Mesenchymal stem cell (in vitro differentiated cells and primary cell): Measurements from ENCODE around the gene EXOC3L2.

Source experiments
- DNase-seq: peaks from one replicate; pipeline ENCODE4 v3.0.0-alpha.2; 2013
- H2AFZ ChIP-seq: one replicate; pipeline ENCODE4 v1.6.1; 2013; ENCODE audit warnings: low read depth, mild to moderate bottlenecking, control low read depth, inconsistent platforms, low read length, moderate library complexity
- H2AK5ac ChIP-seq: 2 replicates; pipeline ENCODE4 v1.6.1; 2013; ENCODE audit warnings: low read length, moderate library complexity, mild to moderate bottlenecking, inconsistent platforms; ENCODE audit not compliant: severe bottlenecking
- H2BK120ac ChIP-seq: one replicate; pipeline ENCODE4 v1.6.1; 2013; ENCODE audit warnings: low read depth, mild to moderate bottlenecking, inconsistent platforms, low read length, moderate library complexity
- H2BK12ac ChIP-seq, 2 experiments: one replicate each; pipeline ENCODE4 v1.6.1; 2013; ENCODE audit warnings: inconsistent platforms in 2 of 2, low read length in 2 of 2, mild to moderate bottlenecking in 2 of 2, moderate library complexity in 2 of 2, control low read depth in 1 of 2
- H2BK15ac ChIP-seq: one replicate; pipeline ENCODE4 v1.6.1; 2013; ENCODE audit warnings: mild to moderate bottlenecking, low read depth, inconsistent platforms; ENCODE audit not compliant: poor library complexity, severe bottlenecking
- H2BK5ac ChIP-seq: 2 replicates; pipeline ENCODE4 v1.6.1; 2013; ENCODE audit warnings: low read depth, mild to moderate bottlenecking, low read length, control low read depth, inconsistent platforms; ENCODE audit not compliant: poor library complexity, severe bottlenecking
- H3K14ac ChIP-seq, 2 experiments: one replicate each; pipeline ENCODE4 v1.6.1; 2013; ENCODE audit warnings: inconsistent platforms in 2 of 2, low read length in 2 of 2, control low read depth in 1 of 2, mild to moderate bottlenecking in 1 of 2, moderate library complexity in 1 of 2
- H3K18ac ChIP-seq, 2 experiments: one replicate each; pipeline ENCODE4 v1.6.1; 2013; ENCODE audit warnings: inconsistent platforms in 2 of 2, low read length in 2 of 2, control low read depth in 1 of 2, low read depth in 1 of 2, mild to moderate bottlenecking in 1 of 2
- H3K23ac ChIP-seq, 2 experiments: one replicate each; pipeline ENCODE4 v1.6.1; 2013; ENCODE audit warnings: inconsistent platforms in 2 of 2, low read length in 2 of 2, mild to moderate bottlenecking in 2 of 2, moderate library complexity in 2 of 2, control low read depth in 1 of 2
- H3K27ac ChIP-seq: 2 replicates; pipeline ENCODE4 v1.5.1; 2013; ENCODE audit warnings: mild to moderate bottlenecking, moderate library complexity, low read length, control low read depth, inconsistent platforms; ENCODE audit not compliant: poor library complexity, severe bottlenecking
- H3K27me3 ChIP-seq, 2 experiments: 2 replicates each; pipeline versions ENCODE4 v1.6.1 to v1.7.0; 2013; ENCODE audit warnings: low read length in 2 of 2, mild to moderate bottlenecking in 2 of 2, moderate library complexity in 2 of 2, control low read depth in 1 of 2, inconsistent platforms in 1 of 2; ENCODE audit not compliant: control insufficient read depth in 1 of 2, insufficient read depth in 1 of 2
- H3K36me3 ChIP-seq, 2 experiments: 2 replicates each; pipeline versions ENCODE4 v1.6.1 to v1.7.0; 2013; ENCODE audit warnings: low read length in 2 of 2, control low read depth in 1 of 2, inconsistent platforms in 1 of 2, low read depth in 1 of 2, mild to moderate bottlenecking in 1 of 2; ENCODE audit not compliant: insufficient read depth in 2 of 2, control insufficient read depth in 1 of 2
- H3K4ac ChIP-seq, 2 experiments: one replicate each; pipeline ENCODE4 v1.6.1; 2013; ENCODE audit warnings: inconsistent platforms in 2 of 2, low read length in 2 of 2, mild to moderate bottlenecking in 2 of 2, moderate library complexity in 2 of 2, control low read depth in 1 of 2, low read depth in 1 of 2
- H3K4me1 ChIP-seq: 2 replicates; pipeline ENCODE4 v1.6.1; 2013; ENCODE audit warnings: low read depth, low read length, control low read depth; ENCODE audit not compliant: control insufficient read depth, insufficient read depth
- H3K4me2 ChIP-seq: 2 replicates; pipeline ENCODE4 v1.6.1; 2013; ENCODE audit warnings: low read length, mild to moderate bottlenecking, inconsistent platforms; ENCODE audit not compliant: poor library complexity, severe bottlenecking
- H3K4me3 ChIP-seq, 2 experiments: 2 replicates each; pipeline versions ENCODE4 v1.5.1 to v1.7.0; 2013; ENCODE audit warnings: low read length in 2 of 2, mild to moderate bottlenecking in 2 of 2, control low read depth in 1 of 2, low read depth in 1 of 2; ENCODE audit not compliant: insufficient read depth in 1 of 2
- H3K79me1 ChIP-seq: replicated peaks from 2 replicates; pipeline ENCODE4 v1.6.1; 2013; ENCODE audit warnings: mild to moderate bottlenecking, control low read depth, low read length, inconsistent platforms; ENCODE audit not compliant: poor library complexity, severe bottlenecking
- H3K9ac ChIP-seq: 2 replicates; pipeline ENCODE4 v1.7.0; 2013; ENCODE audit warnings: mild to moderate bottlenecking, low read length, moderate library complexity
- H3K9me3 ChIP-seq: 2 replicates; pipeline ENCODE4 v1.7.0; 2013; ENCODE audit warnings: mild to moderate bottlenecking, low read length; ENCODE audit not compliant: control insufficient read depth
- H4K8ac ChIP-seq: one replicate; pipeline ENCODE4 v1.6.1; 2013; ENCODE audit warnings: inconsistent platforms, mild to moderate bottlenecking, low read length, moderate library complexity
- H4K91ac ChIP-seq: one replicate; pipeline ENCODE4 v1.6.1; 2013; ENCODE audit warnings: mild to moderate bottlenecking, low read length, inconsistent platforms
- WGBS: methylation state at CpG from one replicate; pipeline ENCODE4 v1.1.7; 2013; ENCODE audit warnings: mixed read lengths; 5-methylcytosine and 5-hydroxymethylcytosine counted together

The EXOC3L2 gene

GRCh38 chr19:45223879-45224278 lies 21.3 kb downstream of the EXOC3L2 start:
- WGBS, result 83% methylated on average over 4 of the region's 5 CpGs

DNA sequence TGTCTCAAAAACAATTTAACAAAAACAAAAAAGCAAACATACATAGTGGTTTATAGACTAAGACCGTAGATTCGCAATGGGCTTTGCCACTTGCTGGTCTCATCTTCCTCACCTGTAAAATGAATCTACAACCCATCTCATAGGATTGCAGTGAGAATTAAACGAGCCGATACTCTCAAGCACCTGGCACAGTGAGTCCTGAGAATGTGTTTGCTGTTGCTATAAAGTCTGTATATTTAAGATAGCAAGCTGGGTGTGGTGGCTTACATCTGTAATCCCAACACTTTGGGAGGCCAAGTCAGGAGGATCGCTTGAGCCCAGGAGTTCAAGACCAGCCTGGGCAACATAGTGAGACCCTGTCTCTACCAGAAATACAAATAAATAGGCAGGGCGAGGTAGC lies 22.5 kb downstream of the EXOC3L2 start:
- no peak overlapping the region for H3K4ac ChIP-seq
- no peak overlapping the region for H3K14ac ChIP-seq
- H2AFZ ChIP-seq, result no peak overlapping the region
- DNase-seq, result no peak
- H4K91ac ChIP-seq, result no peak overlapping the region
- no peak overlapping the region for H4K8ac ChIP-seq
- H3K36me3 ChIP-seq, result no peaks in the 10 kb centered on the region
- WGBS, result 92% methylated on average over 6 of the region's 6 CpGs
- H2AK5ac ChIP-seq, result no peak overlapping the region
- no peak overlapping the region for H3K4me3 ChIP-seq
- no peaks in the 10 kb centered on the region for H3K9me3 ChIP-seq
- no peak overlapping the region for H3K18ac ChIP-seq
- no peak overlapping the region for H2BK12ac ChIP-seq
- peaks cover 2% of the 10 kb centered on the region for H3K4me1 ChIP-seq
- H2BK5ac ChIP-seq, result no peak overlapping the region
- H3K27ac ChIP-seq, result no peak overlapping the region
- H3K23ac ChIP-seq, result no peak overlapping the region
- no peak overlapping the region for H2BK15ac ChIP-seq
- H3K9ac ChIP-seq, result no peak overlapping the region
- no peak overlapping the region for H3K4me2 ChIP-seq
- peaks cover 40 to 67% of the 10 kb centered on the region in 2 experiments for H3K27me3 ChIP-seq
- no peak overlapping the region for H2BK120ac ChIP-seq
- no peaks in the 10 kb centered on the region for H3K79me1 ChIP-seq

More at GRCh38 chr19:45223879-45224278, 21.3 kb downstream of the EXOC3L2 start:
- Histone ChIP-seq H3K4ac (no peak overlapping the region), H3K4me3 (no peak overlapping the region), H2BK12ac (no peak overlapping the region), H3K4me2 (no peak overlapping the region), H2BK5ac (no peak overlapping the region), H2AFZ (no peak overlapping the region), H3K36me3 (no peaks in the 10 kb centered on the region), H3K79me1 (no peaks in the 10 kb centered on the region), H4K8ac (no peak overlapping the region), H2BK120ac (no peak overlapping the region), H3K18ac (no peak overlapping the region), H3K23ac (no peak overlapping the region), H3K4me1 (no peaks in the 10 kb centered on the region), H4K91ac (no peak overlapping the region), H2AK5ac (no peak overlapping the region), H3K27me3 (peaks cover 29 to 56% of the 10 kb centered on the region in 2 experiments), H3K9ac (no peak overlapping the region), H3K27ac (no peak overlapping the region), H3K9me3 (no peaks in the 10 kb centered on the region), H2BK15ac (no peak overlapping the region), H3K14ac (no peak overlapping the region)
- no peak for DNase-seq

DNA sequence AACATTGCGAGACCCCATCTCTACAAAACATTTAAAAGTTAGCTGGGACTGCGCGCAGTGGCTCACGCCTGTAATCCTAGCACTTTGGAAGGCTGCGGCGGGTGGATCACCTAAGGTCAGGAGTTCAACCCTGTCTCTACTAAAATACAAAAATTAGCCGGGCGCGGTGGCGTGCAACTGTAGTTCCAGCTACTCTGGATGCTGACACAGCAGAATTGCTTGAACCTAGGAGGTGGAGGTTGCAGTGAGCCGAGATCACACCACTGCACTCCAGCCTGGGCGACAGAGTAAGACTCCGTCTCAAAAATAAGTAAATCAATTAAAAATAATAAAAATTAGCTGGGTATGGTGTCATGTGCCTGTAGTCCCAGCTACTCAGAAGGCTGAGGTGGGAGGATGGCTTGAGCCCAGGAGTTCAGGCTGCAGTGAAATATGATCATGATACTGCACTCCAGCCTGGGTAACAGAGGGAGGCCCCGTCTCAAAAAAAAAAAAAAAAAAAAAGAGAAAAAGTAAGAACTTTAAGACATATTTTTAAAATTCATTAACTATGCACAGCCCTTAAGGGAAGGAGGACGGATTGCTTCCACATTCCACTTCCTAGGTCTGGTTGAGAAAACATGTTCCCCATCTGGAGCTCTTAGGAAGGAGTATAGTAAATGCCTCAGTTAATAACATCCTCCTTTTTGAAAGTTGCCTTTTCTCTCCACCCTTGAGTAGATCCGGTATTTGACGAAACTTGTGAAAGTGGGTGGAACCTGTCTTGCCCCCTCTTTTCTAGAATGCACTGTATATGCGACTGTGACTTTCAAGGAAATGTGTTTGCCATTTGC lies 26.1 kb downstream of the EXOC3L2 start:
- H2BK12ac ChIP-seq, result no peak overlapping the region
- H3K27ac ChIP-seq, result no peak overlapping the region
- H3K18ac ChIP-seq, result no peak overlapping the region
- H3K4ac ChIP-seq, result no peak overlapping the region
- H3K9me3 ChIP-seq, result no peaks in the 10 kb centered on the region
- H3K9ac ChIP-seq, result no peak overlapping the region
- no peak overlapping the region for H3K23ac ChIP-seq
- no peak for DNase-seq
- no peak overlapping the region for H4K91ac ChIP-seq
- no peak overlapping the region for H2BK120ac ChIP-seq
- peaks cover 14% of the 10 kb centered on the region for H3K4me1 ChIP-seq
- no peak overlapping the region for H2AFZ ChIP-seq
- H2BK5ac ChIP-seq, result no peak overlapping the region
- H2AK5ac ChIP-seq, result no peak overlapping the region
- peaks cover 57 to 87% of the 10 kb centered on the region in 2 experiments for H3K27me3 ChIP-seq
- no peak overlapping the region for H3K14ac ChIP-seq
- H3K79me1 ChIP-seq, result no peaks in the 10 kb centered on the region
- 89% methylated on average over 12 of the region's 18 CpGs for WGBS
- no peak overlapping the region for H4K8ac ChIP-seq
- no peak overlapping the region for H3K4me2 ChIP-seq
- no peak overlapping the region for H3K4me3 ChIP-seq
- H2BK15ac ChIP-seq, result no peak overlapping the region
- H3K36me3 ChIP-seq, result no peaks in the 10 kb centered on the region

DNA sequence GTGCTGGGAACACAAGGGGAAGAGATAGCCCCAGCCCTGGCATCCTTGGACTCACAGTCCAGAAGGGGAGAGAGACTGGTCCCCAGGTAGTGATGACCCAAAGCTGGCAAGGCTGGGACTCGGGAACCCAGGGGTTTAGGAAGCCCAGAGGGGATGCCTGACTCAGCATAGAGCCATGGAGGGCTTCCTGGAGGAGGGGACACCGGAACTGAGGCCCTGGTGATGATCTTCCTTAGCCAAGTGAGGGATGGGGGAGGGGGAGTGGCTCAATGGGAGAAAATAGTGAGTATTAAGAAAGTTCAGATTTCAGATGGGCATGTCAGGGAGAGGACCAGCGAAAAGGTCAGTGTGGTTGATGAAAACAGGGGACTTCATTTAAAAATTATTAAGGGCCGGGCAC lies 26.8 kb downstream of the EXOC3L2 start:
- Histone ChIP-seq H3K4me3 (no peak overlapping the region), H3K14ac (no peak overlapping the region), H2BK120ac (no peak overlapping the region), H4K91ac (no peak overlapping the region), H3K9ac (no peak overlapping the region), H3K23ac (no peak overlapping the region), H2BK5ac (no peak overlapping the region), H3K4ac (no peak overlapping the region), H3K27me3 (peaks cover 56 to 88% of the 10 kb centered on the region in 2 experiments), H3K79me1 (no peaks in the 10 kb centered on the region), H2BK15ac (no peak overlapping the region), H3K36me3 (no peaks in the 10 kb centered on the region), H2BK12ac (no peak overlapping the region), H3K18ac (no peak overlapping the region), H3K4me2 (no peak overlapping the region), H3K4me1 (peaks cover 14% of the 10 kb centered on the region), H3K27ac (no peak overlapping the region), H2AK5ac (no peak overlapping the region), H4K8ac (no peak overlapping the region), H3K9me3 (no peaks in the 10 kb centered on the region), H2AFZ (no peak overlapping the region)
- WGBS, result 68% methylated on average over 4 of the region's 4 CpGs
- DNase-seq, result no peak
